ENCODE data around the gene OLFML1.

OLFML1 gene

GRCh38 chr11:7522546-7522945, 37.2 kb downstream of the OLFML1 start:
- TF ChIP-seq CTCF (IDR thresholded peaks at IDR 0.05; ENCODE audit: low read depth, low read length), result no peak
- no peak overlapping the region for H3K4me3 ChIP-seq (ENCODE audit: low read depth, low read length)

- TF ChIP-seq CTCF (IDR thresholded peaks at IDR 0.05; ENCODE audit: low read depth, low read length), result no peak
- H3K4me3 ChIP-seq (ENCODE audit: low read depth, low read length), result no peak overlapping the region
These were observed 38.3 kb downstream of the OLFML1 start for GRCh38 chr11:7523416-7524210.

- H3K4me3 ChIP-seq (ENCODE audit: low read depth, low read length), result no peak overlapping the region
- TF ChIP-seq CTCF (IDR thresholded peaks at IDR 0.05; ENCODE audit: low read depth, low read length), result no peak
These were observed 39.3 kb downstream of the OLFML1 start for GRCh38 chr11:7524462-7525235.

GRCh38 chr11:7525424-7525823, 40.1 kb downstream of the OLFML1 start:
- no peak for TF ChIP-seq CTCF (IDR thresholded peaks at IDR 0.05; ENCODE audit: low read depth, low read length)
- H3K4me3 ChIP-seq (ENCODE audit: low read depth, low read length), result no peak overlapping the region

- TF ChIP-seq CTCF (IDR thresholded peaks at IDR 0.05; ENCODE audit: low read depth, low read length), result no peak
- H3K4me3 ChIP-seq (ENCODE audit: low read depth, low read length), result no peak overlapping the region
These were observed 41.7 kb downstream of the OLFML1 start for GRCh38 chr11:7527029-7527428.

GRCh38 chr11:7528514-7529049, 43.3 kb downstream of the OLFML1 start:
- TF ChIP-seq CTCF (IDR thresholded peaks at IDR 0.05; ENCODE audit: low read depth, low read length), result no peak
- H3K4me3 ChIP-seq (ENCODE audit: low read depth, low read length), result no peak overlapping the region

Measured in WI38 (cell line).